Measurements from ENCODE around the gene ABCF1.

Gene ABCF1

GRCh38 chr6:30542404-30542725 is 28.9 kb upstream of the ABCF1 start:
- DNase-seq (ENCODE audit: low spot score): no peak
- Histone ChIP-seq H3K4me3 (no peak overlapping the region), H3K27ac (no peak overlapping the region)
- TF ChIP-seq CTCF (IDR thresholded peaks at IDR 0.05): no peak

- Histone ChIP-seq H3K4me3 (no peak overlapping the region), H3K27ac (no peak overlapping the region)
- DNase-seq (ENCODE audit: low spot score): no peak
These were observed 28.3 kb upstream of the ABCF1 start for GRCh38 chr6:30542915-30543314.

GRCh38 chr6:30543821-30544220 is 27.4 kb upstream of the ABCF1 start:
- no peak for DNase-seq (ENCODE audit: low spot score)
- H3K27ac ChIP-seq: no peak overlapping the region
- no peak overlapping the region for H3K4me3 ChIP-seq
- TF ChIP-seq CTCF (IDR thresholded peaks at IDR 0.05): no peak

More at GRCh38 chr6:30542915-30543314, 28.3 kb upstream of the ABCF1 start:
- no peak for TF ChIP-seq CTCF (IDR thresholded peaks at IDR 0.05)

GRCh38 chr6:30544666-30545272 is 26.5 kb upstream of the ABCF1 start:
- no peak for DNase-seq (ENCODE audit: low spot score)
- Histone ChIP-seq H3K27ac (no peak overlapping the region), H3K4me3 (no peak overlapping the region)
- TF ChIP-seq CTCF (IDR thresholded peaks at IDR 0.05): peak; percentile 65

GRCh38 chr6:30547454-30547853 is 23.8 kb upstream of the ABCF1 start:
- TF ChIP-seq CTCF (IDR thresholded peaks at IDR 0.05): no peak
- DNase-seq (ENCODE audit: low spot score): no peak
- Histone ChIP-seq H3K4me3 (no peak overlapping the region), H3K27ac (no peak overlapping the region)

GRCh38 chr6:30548375-30548774 is 22.9 kb upstream of the ABCF1 start:
- no peak for DNase-seq (ENCODE audit: low spot score)
- no peak overlapping the region for H3K27ac ChIP-seq
- no peak for TF ChIP-seq CTCF (IDR thresholded peaks at IDR 0.05)
- H3K4me3 ChIP-seq: no peak overlapping the region

- Histone ChIP-seq H3K4me3 (peak overlapping the region; percentile 96), H3K27ac (peak overlapping the region in 1 of 2 donors; percentile 97)
- no peak for DNase-seq (ENCODE audit: low spot score)
- no peak for TF ChIP-seq CTCF (IDR thresholded peaks at IDR 0.05)
These were observed 16.8 kb upstream of the ABCF1 start for GRCh38 chr6:30554404-30554803.

Measured in coronary artery (tissue), 2 donors.